Smooth muscle cell (in vitro differentiated cells): ENCODE results near the gene ERC1. TPM values are rescaled to one million over a fixed set of nuclear protein-coding genes. Genes with fewer than 3 reads are reported as not detected.
A peak's percentile ranks its signal among the peaks of the same experiment; 100 is the strongest.

Experiments
- DNase-seq: peaks from one replicate; lab custom pipeline; 2025; ENCODE audit not compliant: unreplicated experiment; lab: John Stamatoyannopoulos, UW
- H2AFZ ChIP-seq: fragments of 200-600 bp; sonication (generic); 2 replicates; pipeline ENCODE4 v1.6.0; 2016; ENCODE audit warnings: antibody characterized with exemption, low read depth, mild to moderate bottlenecking
- H3F3A ChIP-seq: fragments of 200-600 bp; sonication (generic); 2 replicates; pipeline ENCODE4 v1.6.0; 2017; ENCODE audit warnings: antibody characterized with exemption, low read depth
- H3K27ac ChIP-seq: fragments of 200-600 bp; sonication (generic); 2 replicates; pipeline ENCODE4 v1.5.1; 2016; ENCODE audit warnings: low read depth, mild to moderate bottlenecking
- H3K27me3 ChIP-seq: fragments of 200-600 bp; sonication (generic); 2 replicates; pipeline ENCODE4 v1.6.1; 2016; ENCODE audit warnings: low read depth, mild to moderate bottlenecking
- H3K36me3 ChIP-seq: fragments of 200-600 bp; sonication (generic); 2 replicates; pipeline ENCODE4 v1.5.1; 2016; ENCODE audit warnings: low read depth
- H3K4me1 ChIP-seq: fragments of 200-600 bp; sonication (generic); 2 replicates; pipeline ENCODE4 v1.5.1; 2016; ENCODE audit warnings: low read depth
- H3K4me2 ChIP-seq: fragments of 200-600 bp; sonication (generic); 2 replicates; pipeline ENCODE4 v1.6.0; 2016; ENCODE audit warnings: mild to moderate bottlenecking
- H3K4me3 ChIP-seq: fragments of 200-600 bp; sonication (generic); 2 replicates; pipeline ENCODE4 v1.5.1; 2016; ENCODE audit warnings: mild to moderate bottlenecking
- H3K79me2 ChIP-seq: fragments of 200-600 bp; sonication (generic); 2 replicates; pipeline ENCODE4 v1.6.0; 2016; ENCODE audit warnings: low read depth, mild to moderate bottlenecking
- H3K9ac ChIP-seq: fragments of 200-600 bp; sonication (generic); 2 replicates; pipeline ENCODE4 v1.6.0; 2016; ENCODE audit warnings: low read depth
- H3K9me3 ChIP-seq: fragments of 200-600 bp; sonication (generic); replicated peaks from 2 replicates; pipeline ENCODE4 v1.5.1; 2016; ENCODE audit warnings: low read depth
- H4K20me1 ChIP-seq: fragments of 200-600 bp; sonication (generic); 2 replicates; pipeline ENCODE4 v1.6.0; 2016; ENCODE audit warnings: low read depth
- CTCF ChIP-seq: fragments of 200-600 bp; sonication (generic); IDR thresholded peaks from 2 replicates; pipeline ENCODE4 v1.5.1; 2017; ENCODE audit warnings: borderline replicate concordance, mild to moderate bottlenecking, antibody characterized with exemption; ENCODE audit not compliant: insufficient read depth, poor library complexity, severe bottlenecking
- WGBS: methylation state at CpG from one replicate; pipeline ENCODE4 v1.1.7; 2016; ENCODE audit warnings: low lambda C conversion rate; 5-methylcytosine and 5-hydroxymethylcytosine counted together
- polyA plus RNA-seq: library from polyadenylated mRNA; unstranded; fragments of >200 nt; fragmentation: Nextera tagmentation; extraction: Ambion mirVana; gene quantifications from 2 replicates; pipeline ENCODE4 v1.2.1, GENCODE V29; 2016
- total RNA-seq: library from RNA; depleted of rRNA; stranded (reverse); fragments of >200 nt; gene quantifications from 2 replicates; pipeline ENCODE4 v1.2.3, GENCODE V29; 2014

The ERC1 gene
- total and polyA plus RNA-seq, 2 experiments from 2014 or later: 13.8 to 17.6 TPM

GRCh38 chr12:1519642-1520041, 528.6 kb downstream of the ERC1 start:
- 63% methylated on average over 5 of the region's 5 CpGs for WGBS
- Histone ChIP-seq H3F3A (no peaks in the 10 kb centered on the region), H4K20me1 (no peaks in the 10 kb centered on the region), H3K4me2 (peak overlapping the region; percentile 57), H3K9me3 (peaks cover 4% of the 10 kb centered on the region), H3K36me3 (peaks cover 8% of the 10 kb centered on the region), H3K27me3 (peaks cover 7% of the 10 kb centered on the region), H2AFZ (no peak overlapping the region), H3K79me2 (no peaks in the 10 kb centered on the region), H3K4me1 (peaks cover 12% of the 10 kb centered on the region), H3K27ac (peak overlapping the region; percentile 58), H3K4me3 (no peak overlapping the region), H3K9ac (peak overlapping the region; percentile 43)
- no peak for TF ChIP-seq CTCF
- no peak for DNase-seq

- H2AFZ ChIP-seq: no peak overlapping the region
- no peak for TF ChIP-seq CTCF
- H3F3A ChIP-seq: no peaks in the 10 kb centered on the region
- H3K79me2 ChIP-seq: no peaks in the 10 kb centered on the region
- no peak overlapping the region for H3K4me3 ChIP-seq
- no peaks in the 10 kb centered on the region for H3K9me3 ChIP-seq
- H3K9ac ChIP-seq: no peak overlapping the region
- H3K4me1 ChIP-seq: peaks cover 12% of the 10 kb centered on the region
- WGBS: 93% methylated on average over 8 of the region's 8 CpGs
- H3K4me2 ChIP-seq: no peak overlapping the region
- H3K27ac ChIP-seq: no peak overlapping the region
- no peaks in the 10 kb centered on the region for H4K20me1 ChIP-seq
- DNase-seq: no peak
- H3K27me3 ChIP-seq: peaks cover 12% of the 10 kb centered on the region
- no peaks in the 10 kb centered on the region for H3K36me3 ChIP-seq
These were observed 532.0 kb downstream of the ERC1 start for GRCh38 chr12:1523046-1523445.

GRCh38 chr12:1523558-1524050, 532.6 kb downstream of the ERC1 start:
- Histone ChIP-seq H3K4me2 (no peak overlapping the region), H3K36me3 (no peaks in the 10 kb centered on the region), H3K27ac (no peak overlapping the region), H3K4me1 (peaks cover 12% of the 10 kb centered on the region), H3F3A (no peaks in the 10 kb centered on the region), H3K9ac (no peak overlapping the region), H4K20me1 (no peaks in the 10 kb centered on the region), H2AFZ (no peak overlapping the region), H3K9me3 (no peaks in the 10 kb centered on the region), H3K4me3 (no peak overlapping the region), H3K27me3 (peaks cover 12% of the 10 kb centered on the region), H3K79me2 (no peaks in the 10 kb centered on the region)
- no peak for TF ChIP-seq CTCF
- 50% methylated on average over 13 of the region's 13 CpGs for WGBS
- DNase-seq: no peak

GRCh38 chr12:1525858-1526257, 534.8 kb downstream of the ERC1 start:
- no peak for DNase-seq
- peaks cover 14% of the 10 kb centered on the region for H3K4me1 ChIP-seq
- H4K20me1 ChIP-seq: no peaks in the 10 kb centered on the region
- no peaks in the 10 kb centered on the region for H3F3A ChIP-seq
- no peak overlapping the region for H3K9ac ChIP-seq
- 91% methylated on average over 10 of the region's 10 CpGs for WGBS
- no peaks in the 10 kb centered on the region for H3K36me3 ChIP-seq
- no peak overlapping the region for H3K4me3 ChIP-seq
- no peak for TF ChIP-seq CTCF
- peaks cover 26% of the 10 kb centered on the region for H3K27me3 ChIP-seq
- no peak overlapping the region for H3K27ac ChIP-seq
- no peak overlapping the region for H2AFZ ChIP-seq
- no peak overlapping the region for H3K4me2 ChIP-seq
- H3K9me3 ChIP-seq: no peaks in the 10 kb centered on the region
- H3K79me2 ChIP-seq: no peaks in the 10 kb centered on the region
